ENCODE results near the gene RFC2. TPM values are rescaled to one million over a fixed set of nuclear protein-coding genes. Genes with fewer than 3 reads are reported as not detected.
A peak's percentile ranks its signal among the peaks of the same experiment; 100 is the strongest.

The RFC2 gene
- total RNA-seq, 1 donor from 2014 or later = 18.5 TPM

- Histone ChIP-seq H3K4me3 (no peak overlapping the region), H3K36me3 (no peaks in the 10 kb centered on the region), H3K27ac (no peak overlapping the region), H3K4me1 (peaks cover 13% of the 10 kb centered on the region), H3K9me3 (no peaks in the 10 kb centered on the region), H3K27me3 (ENCODE audit: low read depth) (no peaks in the 10 kb centered on the region)
- intact Hi-C loops (cut with DNase I) = no loop called here
- TF ChIP-seq CTCF (IDR thresholded peaks at IDR 0.05) = no peak
- DNase-seq (no peak), ATAC-seq (no peak)
These were observed 26.8 kb upstream of the RFC2 start for GRCh38 chr7:74280985-74281384.

GRCh38 chr7:74277636-74278035 lies 23.4 kb upstream of the RFC2 start:
- no peak for DNase-seq
- Histone ChIP-seq H3K27me3 (ENCODE audit: low read depth) (no peaks in the 10 kb centered on the region), H3K36me3 (no peaks in the 10 kb centered on the region), H3K4me1 (peaks cover 21% of the 10 kb centered on the region), H3K9me3 (no peaks in the 10 kb centered on the region), H3K4me3 (no peak overlapping the region), H3K27ac (no peak overlapping the region)
- no peak for ATAC-seq
- intact Hi-C loops (cut with DNase I) = no loop called here
- no peak for TF ChIP-seq CTCF (IDR thresholded peaks at IDR 0.05)

GRCh38 chr7:74275401-74275881 lies 21.2 kb upstream of the RFC2 start:
- intact Hi-C loops (cut with DNase I) = no loop called here
- DNase-seq (no peak), ATAC-seq (no peak)
- Histone ChIP-seq H3K27ac (no peak overlapping the region), H3K9me3 (no peaks in the 10 kb centered on the region), H3K36me3 (no peaks in the 10 kb centered on the region), H3K4me3 (no peak overlapping the region), H3K4me1 (peaks cover 35% of the 10 kb centered on the region), H3K27me3 (ENCODE audit: low read depth) (no peaks in the 10 kb centered on the region)
- TF ChIP-seq CTCF (IDR thresholded peaks at IDR 0.05) = peak; percentile 35

- no peaks in the 10 kb centered on the region for H3K9me3 ChIP-seq
- peaks cover 29% of the 10 kb centered on the region for H3K4me1 ChIP-seq
- peak; percentile 85 for DNase-seq
- H3K27ac ChIP-seq = peak overlapping the region; percentile 80
- TF ChIP-seq CTCF (IDR thresholded peaks at IDR 0.05) = no peak
- peak overlapping the region; percentile 19 for H3K4me3 ChIP-seq
- peak; percentile 78 to 90 for ATAC-seq
- no peaks in the 10 kb centered on the region for H3K27me3 ChIP-seq (ENCODE audit: low read depth)
- H3K36me3 ChIP-seq = no peaks in the 10 kb centered on the region
- intact Hi-C loops (cut with DNase I) = no loop called here
These were observed 18.3 kb upstream of the RFC2 start for GRCh38 chr7:74272305-74273038.

- no peak for DNase-seq
- no peaks in the 10 kb centered on the region for H3K9me3 ChIP-seq
- no peak for ATAC-seq
- H3K4me1 ChIP-seq = peaks cover 29% of the 10 kb centered on the region
- no peaks in the 10 kb centered on the region for H3K36me3 ChIP-seq
- H3K27me3 ChIP-seq (ENCODE audit: low read depth) = no peaks in the 10 kb centered on the region
- peak overlapping the region; percentile 80 for H3K27ac ChIP-seq
- peak overlapping the region; percentile 19 for H3K4me3 ChIP-seq
- TF ChIP-seq CTCF (IDR thresholded peaks at IDR 0.05) = no peak
- intact Hi-C loops (cut with DNase I) = no loop called here
These were observed 17.5 kb upstream of the RFC2 start for GRCh38 chr7:74271742-74272141.

Measured in lower lobe of right lung (tissue), 2 donors.